ENCODE measurements around the gene ZC2HC1C. TPM values are rescaled to one million over a fixed set of nuclear protein-coding genes. Genes with fewer than 3 reads are reported as not detected.

ZC2HC1C gene
- total RNA-seq, 2 experiments from 2014 or later = 1.2 to 1.3 TPM

GRCh38 chr14:75044322-75044721, 25.1 kb upstream of the ZC2HC1C start:
- intact Hi-C loops (cut with DNase I, micrococcal nuclease) = no loop called here
- CTCF ChIA-PET = interaction anchor here (0.5 to 2.7 kb wide), 6 partner anchors 21 to 265 kb away, joined by 3 to 8 read pairs (median 4); no protein-coding TSS in a partner anchor
- peaks cover 49% of the 10 kb centered on the region for H3K4me1 Mint-ChIP-seq
- H3K27me3 Mint-ChIP-seq = no peaks in the 10 kb centered on the region
- DNase-seq (no peak), ATAC-seq (peak; percentile 20)
- peak overlapping the region; percentile 4 for H3K4me3 Mint-ChIP-seq
- no peak overlapping the region for H3K27ac Mint-ChIP-seq
- H3K36me3 Mint-ChIP-seq (ENCODE audit: low read depth) = peaks cover 48% of the 10 kb centered on the region
- POLR2A ChIA-PET = no interaction called here
- H3K9me3 Mint-ChIP-seq (ENCODE audit: low read depth) = peaks cover under 1% of the 10 kb centered on the region

GRCh38 chr14:75044752-75045151, 24.7 kb upstream of the ZC2HC1C start:
- Mint-ChIP-seq H3K9me3 (ENCODE audit: low read depth) (peaks cover 1% of the 10 kb centered on the region), H3K27ac (no peak overlapping the region), H3K36me3 (ENCODE audit: low read depth) (peaks cover 53% of the 10 kb centered on the region), H3K27me3 (no peaks in the 10 kb centered on the region), H3K4me3 (peak overlapping the region; percentile 4), H3K4me1 (peaks cover 53% of the 10 kb centered on the region)
- DNase-seq (no peak), ATAC-seq (no peak)
- POLR2A ChIA-PET = no interaction called here
- intact Hi-C loops (cut with DNase I, micrococcal nuclease) = no loop called here
- CTCF ChIA-PET = interaction anchor here (0.5 to 2.7 kb wide), 6 partner anchors 22 to 265 kb away, joined by 3 to 8 read pairs (median 4); no protein-coding TSS in a partner anchor

GRCh38 chr14:75046275-75046674, 23.2 kb upstream of the ZC2HC1C start:
- DNase-seq = no peak
- H3K4me3 Mint-ChIP-seq = no peak overlapping the region
- intact Hi-C loops (cut with DNase I, micrococcal nuclease) = no loop called here
- ATAC-seq = no peak
- peaks cover 65% of the 10 kb centered on the region for H3K4me1 Mint-ChIP-seq
- peaks cover 1% of the 10 kb centered on the region for H3K9me3 Mint-ChIP-seq (ENCODE audit: low read depth)
- peaks cover 54% of the 10 kb centered on the region for H3K36me3 Mint-ChIP-seq (ENCODE audit: low read depth)
- ChIA-PET POLR2A (interaction anchor here (0.9 kb wide), 1 partner anchor 83 kb away, joined by 3 read pairs; no protein-coding TSS in a partner anchor), CTCF (interaction anchor here (0.6 to 2.7 kb wide), 4 partner anchors 23 to 435 kb away, joined by 3 to 8 read pairs (median 6); partner anchors contain the start of gene LTBP2)
- no peak overlapping the region for H3K27ac Mint-ChIP-seq
- H3K27me3 Mint-ChIP-seq = no peaks in the 10 kb centered on the region

GRCh38 chr14:75046899-75047298, 22.5 kb upstream of the ZC2HC1C start:
- peak; percentile 82 for ATAC-seq
- CTCF ChIA-PET = no interaction called here
- DNase-seq = no peak
- Mint-ChIP-seq H3K27ac (peak overlapping the region; percentile 49), H3K4me3 (no peak overlapping the region), H3K4me1 (peaks cover 69% of the 10 kb centered on the region), H3K36me3 (ENCODE audit: low read depth) (peaks cover 54% of the 10 kb centered on the region), H3K9me3 (ENCODE audit: low read depth) (peaks cover 1% of the 10 kb centered on the region), H3K27me3 (no peaks in the 10 kb centered on the region)
- intact Hi-C loops (cut with DNase I, micrococcal nuclease) = no loop called here
- POLR2A ChIA-PET = no interaction called here

DNA sequence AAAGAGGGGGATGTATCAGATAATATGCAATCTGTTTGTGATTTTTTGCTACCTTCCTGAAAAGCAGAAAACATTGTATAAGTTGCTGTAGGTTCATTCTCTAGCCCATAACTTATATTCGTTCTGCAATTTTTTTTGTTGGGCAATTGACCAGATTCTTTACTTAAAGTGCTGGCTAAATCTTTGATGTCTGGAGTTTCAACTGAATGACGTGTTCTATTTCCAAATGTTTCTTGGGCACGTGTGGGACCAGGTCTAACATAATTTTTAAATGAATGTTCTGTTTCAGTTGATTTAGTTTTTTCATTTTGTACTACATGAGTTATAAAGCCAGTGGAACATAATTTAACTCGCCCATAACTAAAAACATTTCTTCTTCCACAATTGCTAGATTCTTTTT, 21.9 kb upstream of the ZC2HC1C start:
- Mint-ChIP-seq H3K27me3 (no peaks in the 10 kb centered on the region), H3K9me3 (ENCODE audit: low read depth) (peaks cover 1% of the 10 kb centered on the region), H3K4me3 (no peak overlapping the region), H3K4me1 (peaks cover 70% of the 10 kb centered on the region), H3K36me3 (ENCODE audit: low read depth) (peaks cover 48% of the 10 kb centered on the region), H3K27ac (peak overlapping the region; percentile 49)
- DNase-seq (no peak), ATAC-seq (no peak)
- ChIA-PET CTCF (interaction anchor here (1.4 kb wide), 1 partner anchor 41 kb away, joined by 3 read pairs; no protein-coding TSS in a partner anchor), POLR2A (no interaction called here)
- intact Hi-C loops (cut with DNase I, micrococcal nuclease) = no loop called here

DNA sequence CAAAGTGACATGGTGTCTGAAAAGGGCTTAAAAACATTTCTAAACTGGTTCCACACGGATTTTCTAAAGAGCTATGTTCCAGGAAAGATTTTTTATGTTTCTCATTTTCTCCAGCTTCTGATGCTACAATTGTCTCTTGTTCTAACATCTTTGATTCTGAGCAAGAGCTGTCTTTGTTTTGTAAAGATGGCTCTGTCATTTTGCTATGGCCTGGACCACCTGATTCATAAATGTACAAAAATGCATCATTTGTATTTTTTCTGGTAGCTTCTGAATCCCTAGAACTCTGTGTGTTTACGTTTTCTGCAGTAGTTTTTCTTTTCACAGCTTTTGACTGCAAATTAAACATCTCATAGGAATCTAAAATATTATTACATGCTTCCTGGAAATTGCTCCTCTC, 21.3 kb upstream of the ZC2HC1C start:
- H3K9me3 Mint-ChIP-seq (ENCODE audit: low read depth) = peaks cover 1% of the 10 kb centered on the region
- H3K4me3 Mint-ChIP-seq = no peak overlapping the region
- POLR2A ChIA-PET = no interaction called here
- ATAC-seq (no peak), DNase-seq (no peak)
- CTCF ChIA-PET = interaction anchor here (1.4 to 2.1 kb wide), 3 partner anchors 38 to 74 kb away, joined by 3 to 7 read pairs (median 5); no protein-coding TSS in a partner anchor
- no peak overlapping the region for H3K27ac Mint-ChIP-seq
- H3K4me1 Mint-ChIP-seq = peaks cover 76% of the 10 kb centered on the region
- H3K36me3 Mint-ChIP-seq (ENCODE audit: low read depth) = peaks cover 52% of the 10 kb centered on the region
- no peaks in the 10 kb centered on the region for H3K27me3 Mint-ChIP-seq
- intact Hi-C loops (cut with DNase I, micrococcal nuclease) = no loop called here

DNA sequence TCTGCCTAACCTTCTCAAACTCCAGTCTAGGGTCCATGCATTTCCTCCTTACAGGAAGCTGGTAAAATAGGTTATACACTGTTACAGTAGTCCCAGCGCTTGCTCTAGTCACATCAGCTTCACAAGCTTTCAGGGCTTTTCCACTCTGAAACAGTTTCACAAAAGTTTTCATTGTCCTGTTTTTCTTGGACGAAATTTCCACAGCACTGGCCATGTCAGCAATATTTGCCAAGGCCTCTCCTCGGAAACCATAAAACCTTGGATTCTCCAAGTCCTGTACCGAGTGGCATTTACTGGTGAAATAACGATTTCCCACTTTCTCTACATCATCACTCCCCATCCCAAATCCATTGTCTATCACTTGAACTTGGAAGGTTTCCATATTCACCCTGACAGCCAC, 20.3 kb upstream of the ZC2HC1C start:
- no peak overlapping the region for H3K27ac Mint-ChIP-seq
- ChIA-PET POLR2A (interaction anchor here (0.7 kb wide), 1 partner anchor 46 kb away, joined by 4 read pairs; no protein-coding TSS in a partner anchor), CTCF (interaction anchor here (1.4 to 2.1 kb wide), 5 partner anchors 27 to 126 kb away, joined by 4 to 7 read pairs (median 5); partner anchors contain the start of gene RPS6KL1)
- intact Hi-C loops (cut with DNase I, micrococcal nuclease) = no loop called here
- DNase-seq = no peak
- H3K9me3 Mint-ChIP-seq (ENCODE audit: low read depth) = peaks cover 1% of the 10 kb centered on the region
- no peak overlapping the region for H3K4me3 Mint-ChIP-seq
- no peak for ATAC-seq
- peaks cover 84% of the 10 kb centered on the region for H3K4me1 Mint-ChIP-seq
- no peaks in the 10 kb centered on the region for H3K27me3 Mint-ChIP-seq
- peaks cover 59% of the 10 kb centered on the region for H3K36me3 Mint-ChIP-seq (ENCODE audit: low read depth)

DNA sequence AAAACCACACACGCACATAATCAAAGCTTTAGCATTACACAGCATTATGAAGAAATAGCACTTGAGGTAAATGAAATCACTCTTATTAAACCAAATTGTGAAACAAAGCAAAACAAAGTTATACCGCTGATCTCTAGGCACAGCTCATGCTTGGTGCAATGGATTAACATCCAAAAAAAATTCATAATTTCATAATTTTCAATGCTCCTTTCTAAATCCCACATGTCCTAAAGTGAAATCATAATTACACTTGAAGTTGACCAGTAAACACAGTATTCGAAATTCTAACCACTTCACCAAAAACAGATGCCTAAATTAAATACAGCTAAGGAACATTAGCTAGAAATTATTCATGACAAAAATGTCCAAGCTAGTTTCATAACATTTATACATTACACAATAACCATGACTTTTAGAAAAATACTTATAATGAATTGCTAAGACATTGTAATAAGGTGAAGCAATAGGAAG, 19.7 kb upstream of the ZC2HC1C start:
- peaks cover 78% of the 10 kb centered on the region for H3K4me1 Mint-ChIP-seq
- H3K9me3 Mint-ChIP-seq (ENCODE audit: low read depth) = peaks cover 1% of the 10 kb centered on the region
- H3K36me3 Mint-ChIP-seq (ENCODE audit: low read depth) = peaks cover 58% of the 10 kb centered on the region
- ChIA-PET POLR2A (no interaction called here), CTCF (interaction anchor here (1.0 to 2.1 kb wide), 6 partner anchors 20 to 127 kb away, joined by 3 to 7 read pairs (median 4); partner anchors contain the start of genes RPS6KL1 and ZC2HC1C)
- peak overlapping the region; percentile 88 for H3K4me3 Mint-ChIP-seq
- intact Hi-C loops (cut with DNase I, micrococcal nuclease) = loop anchor here (2.0 kb wide), 1 partner anchor 47 kb away; the partner anchor contains the start of gene EIF2B2 (in 2 of the 2)
- peak overlapping the region; percentile 53 for H3K27ac Mint-ChIP-seq
- DNase-seq (no peak), ATAC-seq (no peak)
- no peaks in the 10 kb centered on the region for H3K27me3 Mint-ChIP-seq

DNA sequence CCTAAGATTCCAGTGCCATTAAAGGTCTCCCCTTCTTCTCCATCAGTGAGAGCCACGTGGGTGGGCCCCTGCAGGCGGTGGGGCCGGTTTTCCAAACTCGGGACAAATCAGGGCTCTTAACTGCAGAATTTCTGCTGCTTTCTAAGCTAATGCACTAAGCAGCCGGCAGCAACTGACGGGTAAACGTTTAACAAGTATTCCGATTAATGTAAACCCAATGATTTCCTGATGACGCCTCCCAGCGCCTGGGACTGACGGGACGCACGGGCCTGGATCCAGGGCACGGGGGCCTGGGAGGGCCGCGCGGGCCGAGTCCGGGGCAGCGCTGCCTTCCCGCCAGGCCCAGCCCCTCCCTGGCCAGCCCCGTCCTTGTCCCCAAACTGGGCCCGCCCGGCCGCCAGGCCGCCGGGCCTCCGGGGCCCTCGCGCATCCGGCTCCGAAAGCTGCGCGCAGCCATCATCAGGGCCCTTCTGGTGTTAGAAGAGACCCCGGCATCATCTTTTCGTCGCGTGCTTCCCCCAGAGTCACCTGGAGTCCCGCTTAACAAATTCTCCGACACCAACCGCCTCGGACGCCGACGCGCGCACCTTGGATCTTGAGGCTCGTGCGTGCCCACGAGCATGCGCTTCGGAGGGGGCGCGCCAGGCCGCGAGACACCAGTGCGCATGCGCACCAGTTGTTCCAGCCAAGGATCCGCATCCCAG, 18.4 kb upstream of the ZC2HC1C start, which contains the start of gene MLH3:
Gene MLH3 (minus strand): TSS at position 616 of the 704 bp plus-strand sequence. CDS start 1,812 bp downstream, outside the sequence.
- ATAC-seq (peak; percentile 66), DNase-seq (peak; percentile 87)
- intact Hi-C loops (cut with DNase I, micrococcal nuclease) = loop anchor here (1.0 to 2.0 kb wide), 3 partner anchors 13 to 288 kb away; partner anchors contain the start of genes EIF2B2 (in 2 of the 2), ACYP1 (in 1 of the 2) and YLPM1 (in 1 of the 2)
- CTCF ChIA-PET = interaction anchor here (0.6 to 1.1 kb wide), 5 partner anchors 10 to 37 kb away, joined by 3 to 4 read pairs (median 3); no protein-coding TSS in a partner anchor
- peaks cover 59% of the 10 kb centered on the region for H3K36me3 Mint-ChIP-seq (ENCODE audit: low read depth)
- peak within 1 kb of the TSS; percentile 94 for H3K27ac Mint-ChIP-seq
- H3K9me3 Mint-ChIP-seq (ENCODE audit: low read depth) = peaks cover 1% of the 10 kb centered on the region
- POLR2A ChIA-PET = no interaction called here
- H3K27me3 Mint-ChIP-seq = no peaks in the 10 kb centered on the region
- peaks cover 72% of the 10 kb centered on the region for H3K4me1 Mint-ChIP-seq
- H3K4me3 Mint-ChIP-seq = peak within 1 kb of the TSS; percentile 88

DNA sequence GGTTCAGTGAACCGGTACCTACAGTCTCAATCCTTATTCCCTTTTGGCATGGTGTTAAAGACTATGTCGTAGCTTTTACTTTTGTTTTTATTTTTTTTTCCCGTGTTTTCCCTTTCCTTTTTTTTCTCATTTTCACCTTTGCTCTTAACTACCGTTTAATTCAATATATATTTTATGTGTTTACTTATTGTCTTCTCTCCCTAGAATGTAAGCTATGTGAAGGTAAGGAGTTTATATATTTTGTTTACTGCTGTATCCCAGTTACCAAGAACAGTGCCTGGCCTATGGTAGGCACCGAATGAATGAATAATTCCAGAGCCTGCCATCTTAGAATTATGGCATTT, 17.9 kb upstream of the ZC2HC1C start:
- ATAC-seq (no peak), DNase-seq (no peak)
- Mint-ChIP-seq H3K27ac (peak overlapping the region; percentile 94), H3K4me3 (peak overlapping the region; percentile 88), H3K36me3 (ENCODE audit: low read depth) (peaks cover 58% of the 10 kb centered on the region), H3K4me1 (peaks cover 70% of the 10 kb centered on the region), H3K27me3 (no peaks in the 10 kb centered on the region), H3K9me3 (ENCODE audit: low read depth) (peaks cover 1% of the 10 kb centered on the region)
- intact Hi-C loops (cut with DNase I, micrococcal nuclease) = loop anchor here (1.0 to 2.0 kb wide), 3 partner anchors 13 to 288 kb away; partner anchors contain the start of genes EIF2B2 (in 2 of the 2), ACYP1 (in 1 of the 2) and YLPM1 (in 1 of the 2)
- POLR2A ChIA-PET = no interaction called here
- CTCF ChIA-PET = interaction anchor here (0.6 to 1.1 kb wide), 6 partner anchors 10 to 37 kb away, joined by 3 to 4 read pairs (median 3); no protein-coding TSS in a partner anchor

DNA sequence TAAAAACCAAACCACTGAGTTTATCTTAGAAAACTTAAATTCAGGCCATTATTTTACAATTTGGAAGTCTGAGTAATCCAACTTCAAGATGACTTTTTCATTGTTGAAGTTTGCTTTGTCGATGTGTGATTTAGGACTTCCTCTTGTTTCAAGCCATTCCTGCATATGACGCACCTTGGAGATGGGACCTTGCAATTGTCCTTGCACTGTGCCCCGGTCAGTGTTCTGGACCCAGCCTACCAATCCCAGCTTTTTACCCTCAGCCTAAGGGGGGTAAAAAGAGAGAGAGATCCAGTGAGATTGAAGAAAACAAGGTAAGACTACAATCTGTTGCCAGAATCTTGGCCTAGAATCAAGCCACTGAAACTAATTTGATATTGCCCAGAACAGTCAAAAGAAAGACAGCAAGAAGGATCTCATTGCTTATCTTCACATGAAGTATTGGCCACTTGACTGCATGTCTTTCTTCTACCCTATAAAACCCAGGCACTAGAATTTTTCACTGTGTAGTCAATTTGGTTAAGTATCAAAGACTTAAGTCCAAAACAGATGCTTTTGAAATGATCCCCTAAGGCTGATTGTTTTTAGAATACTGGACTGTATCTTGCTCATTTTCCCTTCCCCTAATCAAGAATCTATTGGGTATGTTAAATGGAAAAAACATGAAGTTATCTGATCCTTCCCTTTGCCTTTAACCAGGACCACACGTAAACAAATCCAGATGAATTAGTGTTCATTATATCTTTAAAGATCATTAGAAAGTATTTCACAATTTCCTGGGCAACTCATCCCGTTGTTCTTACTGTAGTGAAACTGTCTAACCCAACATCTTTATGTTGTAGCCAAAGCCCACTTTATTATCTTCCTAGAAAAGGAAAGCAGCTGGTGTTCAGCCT, 15.8 kb upstream of the ZC2HC1C start:
- H3K9me3 Mint-ChIP-seq (ENCODE audit: low read depth) = peaks cover 1% of the 10 kb centered on the region
- CTCF ChIA-PET = interaction anchor here (0.8 kb wide), 1 partner anchor 19 kb away, joined by 8 read pairs; no protein-coding TSS in a partner anchor
- peaks cover 49% of the 10 kb centered on the region for H3K4me1 Mint-ChIP-seq
- no peak overlapping the region for H3K27ac Mint-ChIP-seq
- DNase-seq = no peak
- H3K4me3 Mint-ChIP-seq = no peak overlapping the region
- H3K27me3 Mint-ChIP-seq = no peaks in the 10 kb centered on the region
- POLR2A ChIA-PET = no interaction called here
- intact Hi-C loops (cut with DNase I, micrococcal nuclease) = no loop called here
- no peak for ATAC-seq
- H3K36me3 Mint-ChIP-seq (ENCODE audit: low read depth) = peaks cover 55% of the 10 kb centered on the region

Data from activated CD4-positive, alpha-beta T cell treated with anti-CD3 and anti-CD28 coated beads for 36 hours (primary cell).